ENCODE results near the gene THSD4. TPM values are rescaled to one million over a fixed set of nuclear protein-coding genes. Genes with fewer than 3 reads are reported as not detected.
A peak's percentile ranks its signal among the peaks of the same experiment; 100 is the strongest.

THSD4 gene
- polyA plus RNA-seq, 2 of the 4 experiments (the other 2 are of a cell fraction), result 15.8 to 40.7 TPM

DNA sequence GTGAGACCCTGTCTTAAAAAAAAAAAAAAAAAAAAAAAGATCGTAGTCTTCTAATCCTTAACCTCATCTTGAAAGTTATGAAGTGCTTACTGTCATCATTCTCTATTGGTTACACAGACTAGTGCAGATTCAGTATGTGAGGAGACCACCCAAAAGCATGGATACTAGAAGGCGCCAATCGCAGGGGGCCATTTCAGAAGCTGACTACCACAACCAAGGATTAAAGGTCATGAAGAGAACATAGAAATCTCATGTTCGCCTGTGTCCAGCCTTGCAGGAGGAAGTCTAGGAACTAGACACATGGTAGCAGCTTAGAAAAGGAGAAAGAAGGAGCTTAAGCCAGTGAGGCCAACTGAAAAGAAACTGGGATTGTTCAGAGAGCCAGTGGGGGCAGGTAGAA, 207.8 kb downstream of the THSD4 start:
- 93% methylated on average over 4 of the region's 4 CpGs for whole genome bisulfite sequencing (ENCODE audit: missing lambda C conversion rate)
- Histone ChIP-seq H3K27ac (peak overlapping the region in 1 of 2 experiments; percentile 29; a peak in 3 of 6 replicates), H3K4me1 (peaks cover 11% of the 10 kb centered on the region; the same call in 1 of the 3 replicates), H3K4me3 (no peak overlapping the region), H3K9me3 (no peaks in the 10 kb centered on the region), H3K4me2 (no peak overlapping the region)
- TF ChIP-seq HOXA7 (CRISPR knock-in tag; IDR thresholded peaks at IDR 0.05) (no peak), FOSB (CRISPR knock-in tag; IDR thresholded peaks at IDR 0.05) (no peak), ZNF302 (CRISPR knock-in tag; IDR thresholded peaks at IDR 0.05) (no peak), CTCF (IDR thresholded peaks at IDR 0.05) (no peak), BCL3 (IDR thresholded peaks at IDR 0.05) (no peak), NFE2L2 (conservative IDR thresholded peaks at IDR 0.05; ENCODE audit: low read length) (no peak), KDM1A (IDR thresholded peaks at IDR 0.05; ENCODE audit: low read depth) (no peak), POLR2A (IDR thresholded peaks at IDR 0.05; ENCODE audit: low read length) (no peak), EHMT2 (IDR thresholded peaks at IDR 0.05; ENCODE audit: low read depth) (no peak), MAFK (IDR thresholded peaks at IDR 0.05; ENCODE audit: partially characterized antibody) (no peak), CBX2 (IDR thresholded peaks at IDR 0.05; ENCODE audit: borderline replicate concordance, low read depth) (no peak), HEYL (CRISPR knock-in tag; IDR thresholded peaks at IDR 0.05) (no peak), SMC3 (IDR thresholded peaks at IDR 0.05) (no peak), ESRRA (IDR thresholded peaks at IDR 0.05; ENCODE audit: borderline replicate concordance, low read length) (no peak), HES2 (IDR thresholded peaks at IDR 0.05) (no peak), PHF8 (IDR thresholded peaks at IDR 0.05; ENCODE audit: borderline replicate concordance, low read depth) (no peak), MYC (IDR thresholded peaks at IDR 0.05; ENCODE audit: borderline replicate concordance, low read length) (no peak), FOSL2 (IDR thresholded peaks at IDR 0.05) (no peak), FOSL2 (CRISPR knock-in tag; IDR thresholded peaks at IDR 0.05) (no peak), TFCP2L1 (CRISPR knock-in tag; IDR thresholded peaks at IDR 0.05) (no peak)
- CTCF ChIA-PET, result interaction anchor here (0.8 to 1.2 kb wide), 3 partner anchors 18 to 75 kb away, joined by 3 to 4 read pairs (median 4); no protein-coding TSS in a partner anchor
- DNase-seq (ENCODE audit: low read depth in 1 of 2, low spot score in 1 of 2) (no peak), ATAC-seq (no peak), FAIRE-seq (no peak)
- POLR2A ChIA-PET, result no interaction called here

DNA sequence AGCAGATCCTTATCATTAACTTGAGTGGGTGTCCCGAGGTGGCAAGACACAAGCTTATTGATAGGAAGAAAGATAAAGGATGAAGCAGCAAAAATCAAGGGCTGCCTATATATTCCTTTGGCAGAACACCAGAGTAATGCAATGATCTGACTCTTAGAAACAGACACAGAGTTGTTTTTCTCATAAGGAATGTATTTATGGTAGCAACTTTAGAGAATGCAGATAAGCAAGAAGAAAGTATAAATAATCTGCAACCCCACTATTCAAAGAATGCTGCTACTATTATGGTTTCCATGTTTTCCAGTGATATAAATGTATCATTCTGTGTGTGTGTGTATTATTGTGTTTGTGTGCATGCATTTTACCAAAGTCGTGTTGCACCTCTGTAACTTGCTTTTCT, 208.3 kb downstream of the THSD4 start:
- POLR2A ChIA-PET, result no interaction called here
- peaks cover 14% of the 10 kb centered on the region; the same call in 1 of the 3 replicates for H3K4me1 ChIP-seq
- FAIRE-seq, result no peak
- H3K4me2 ChIP-seq, result no peak overlapping the region
- no peaks in the 10 kb centered on the region for H3K9me3 ChIP-seq
- WGBS (ENCODE audit: missing lambda C conversion rate), result 59% methylated on average over 2 of the region's 2 CpGs
- no peak overlapping the region for H3K4me3 ChIP-seq
- no peak for ATAC-seq
- peak overlapping the region in 1 of 2 experiments; percentile 29; a peak in 3 of 6 replicates for H3K27ac ChIP-seq
- no peak for DNase-seq (ENCODE audit: low read depth in 1 of 2, low spot score in 1 of 2)
- CTCF ChIA-PET, result interaction anchor here (0.8 to 1.2 kb wide), 3 partner anchors 19 to 76 kb away, joined by 3 to 4 read pairs (median 4); no protein-coding TSS in a partner anchor
- TF ChIP-seq KDM5A (IDR thresholded peaks at IDR 0.05) (no peak), SMC3 (IDR thresholded peaks at IDR 0.05) (no peak), MAFK (IDR thresholded peaks at IDR 0.05; ENCODE audit: partially characterized antibody) (no peak), EHMT2 (IDR thresholded peaks at IDR 0.05; ENCODE audit: low read depth) (no peak), NFE2L2 (conservative IDR thresholded peaks at IDR 0.05; ENCODE audit: low read length) (no peak), E2F6 (IDR thresholded peaks at IDR 0.05; ENCODE audit: borderline replicate concordance, low read depth) (no peak), CBX2 (IDR thresholded peaks at IDR 0.05; ENCODE audit: borderline replicate concordance, low read depth) (no peak), ZFP36 (IDR thresholded peaks at IDR 0.05; ENCODE audit: borderline replicate concordance, partially characterized antibody) (no peak), NPAS2 (CRISPR knock-in tag; IDR thresholded peaks at IDR 0.05; ENCODE audit: borderline replicate concordance) (no peak), TP53 (CRISPR knock-in tag; IDR thresholded peaks at IDR 0.05) (no peak), FOSB (CRISPR knock-in tag; IDR thresholded peaks at IDR 0.05) (no peak), MAZ (IDR thresholded peaks at IDR 0.05; ENCODE audit: borderline replicate concordance, low read depth, low read length) (no peak), EP300 (IDR thresholded peaks at IDR 0.05) (no peak), PBX3 (IDR thresholded peaks at IDR 0.05) (no peak), CHD4 (IDR thresholded peaks at IDR 0.05; ENCODE audit: borderline replicate concordance) (no peak), BCL3 (IDR thresholded peaks at IDR 0.05) (no peak)
- TF ChIP-seq, protein P1, sequence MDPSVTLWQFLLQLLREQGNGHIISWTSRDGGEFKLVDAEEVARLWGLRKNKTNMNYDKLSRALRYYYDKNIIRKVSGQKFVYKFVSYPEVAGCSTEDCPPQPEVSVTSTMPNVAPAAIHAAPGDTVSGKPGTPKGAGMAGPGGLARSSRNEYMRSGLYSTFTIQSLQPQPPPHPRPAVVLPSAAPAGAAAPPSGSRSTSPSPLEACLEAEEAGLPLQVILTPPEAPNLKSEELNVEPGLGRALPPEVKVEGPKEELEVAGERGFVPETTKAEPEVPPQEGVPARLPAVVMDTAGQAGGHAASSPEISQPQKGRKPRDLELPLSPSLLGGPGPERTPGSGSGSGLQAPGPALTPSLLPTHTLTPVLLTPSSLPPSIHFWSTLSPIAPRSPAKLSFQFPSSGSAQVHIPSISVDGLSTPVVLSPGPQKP (IDR thresholded peaks at IDR 0.05; ENCODE audit: low read depth, low read length), result no peak

Data from A549 (cell line).